Measurements from ENCODE around the gene SNTG2. TPM values are rescaled to one million over a fixed set of nuclear protein-coding genes. Genes with fewer than 3 reads are reported as not detected.

SNTG2 gene
- total RNA-seq, 1 donor from 2014 or later: 2.2 TPM

- Mint-ChIP-seq H3K4me3 (no peak overlapping the region), H3K27ac (no peak overlapping the region), H3K9me3 (peaks cover 11% of the 10 kb centered on the region), H3K36me3 (ENCODE audit: low read depth) (peaks cover 2% of the 10 kb centered on the region), H3K27me3 (no peaks in the 10 kb centered on the region), H3K4me1 (no peaks in the 10 kb centered on the region)
- DNase-seq (no peak), ATAC-seq (ENCODE audit: low read depth) (no peak)
- intact Hi-C loops (cut with micrococcal nuclease): no loop called here
- POLR2A ChIA-PET: no interaction called here
- no peak for TF ChIP-seq CTCF (IDR thresholded peaks at IDR 0.05)
- CTCF ChIA-PET: no interaction called here
Measured at GRCh38 chr2:1277634-1278033, 327.0 kb downstream of the SNTG2 start.

- H3K27ac Mint-ChIP-seq: no peak overlapping the region
- ChIA-PET CTCF (no interaction called here), POLR2A (no interaction called here)
- H3K4me1 Mint-ChIP-seq: no peaks in the 10 kb centered on the region
- ATAC-seq (ENCODE audit: low read depth) (no peak), DNase-seq (no peak)
- intact Hi-C loops (cut with micrococcal nuclease): no loop called here
- peaks cover 11% of the 10 kb centered on the region for H3K9me3 Mint-ChIP-seq
- no peak overlapping the region for H3K4me3 Mint-ChIP-seq
- no peaks in the 10 kb centered on the region for H3K27me3 Mint-ChIP-seq
- no peak for TF ChIP-seq CTCF (IDR thresholded peaks at IDR 0.05)
- peaks cover 2% of the 10 kb centered on the region for H3K36me3 Mint-ChIP-seq (ENCODE audit: low read depth)
Measured at GRCh38 chr2:1278125-1278524, 327.5 kb downstream of the SNTG2 start.

- ChIA-PET CTCF (no interaction called here), POLR2A (no interaction called here)
- Mint-ChIP-seq H3K9me3 (peaks cover 11% of the 10 kb centered on the region), H3K36me3 (ENCODE audit: low read depth) (peaks cover 2% of the 10 kb centered on the region), H3K27me3 (no peaks in the 10 kb centered on the region), H3K4me1 (no peaks in the 10 kb centered on the region), H3K27ac (no peak overlapping the region), H3K4me3 (no peak overlapping the region)
- no peak for ATAC-seq (ENCODE audit: low read depth)
- intact Hi-C loops (cut with micrococcal nuclease): no loop called here
- no peak for TF ChIP-seq CTCF (IDR thresholded peaks at IDR 0.05)
- DNase-seq: no peak
Measured at GRCh38 chr2:1278861-1279260, 328.2 kb downstream of the SNTG2 start.

- Mint-ChIP-seq H3K9me3 (no peaks in the 10 kb centered on the region), H3K36me3 (ENCODE audit: low read depth) (no peaks in the 10 kb centered on the region), H3K4me3 (no peak overlapping the region), H3K27me3 (no peaks in the 10 kb centered on the region), H3K27ac (no peak overlapping the region), H3K4me1 (no peaks in the 10 kb centered on the region)
- ChIA-PET CTCF (no interaction called here), POLR2A (no interaction called here)
- intact Hi-C loops (cut with micrococcal nuclease): no loop called here
- DNase-seq (no peak), ATAC-seq (ENCODE audit: low read depth) (no peak)
- TF ChIP-seq CTCF (IDR thresholded peaks at IDR 0.05): no peak
Measured at GRCh38 chr2:1282552-1282951, 331.9 kb downstream of the SNTG2 start.

- intact Hi-C loops (cut with micrococcal nuclease): no loop called here
- no peaks in the 10 kb centered on the region for H3K9me3 Mint-ChIP-seq
- H3K27ac Mint-ChIP-seq: no peak overlapping the region
- no peaks in the 10 kb centered on the region for H3K27me3 Mint-ChIP-seq
- ATAC-seq (ENCODE audit: low read depth) (no peak), DNase-seq (no peak)
- no peak for TF ChIP-seq CTCF (IDR thresholded peaks at IDR 0.05)
- ChIA-PET POLR2A (no interaction called here), CTCF (no interaction called here)
- H3K36me3 Mint-ChIP-seq (ENCODE audit: low read depth): no peaks in the 10 kb centered on the region
- H3K4me1 Mint-ChIP-seq: no peaks in the 10 kb centered on the region
- H3K4me3 Mint-ChIP-seq: no peak overlapping the region
Measured at GRCh38 chr2:1283020-1283801, 332.6 kb downstream of the SNTG2 start.
